Cardiac muscle cell (in vitro differentiated cells and primary cell): ENCODE data around the gene CBLB. TPM values are rescaled to one million over a fixed set of nuclear protein-coding genes. Genes with fewer than 3 reads are reported as not detected.
A peak's percentile ranks its signal among the peaks of the same experiment; 100 is the strongest.

Source experiments
- DNase-seq, 2 donors: peaks; one replicate each; pipeline versions ENCODE4 v3.0.0 to v3.0.0-alpha.2; 2010 to 2017; ENCODE audit warnings: low read depth in 1 of 2, low spot score in 1 of 2
- H3K27ac ChIP-seq: fragments of 200-600 bp; sonication (generic); 2 replicates; pipeline ENCODE4 v1.5.1; 2016
- H3K27me3 ChIP-seq: fragments of 200-600 bp; sonication (generic); 2 replicates; pipeline ENCODE4 v1.6.0; 2016; ENCODE audit warnings: control low read depth
- H3K36me3 ChIP-seq: fragments of 200-600 bp; sonication (generic); 2 replicates; pipeline ENCODE4 v1.5.1; 2016; ENCODE audit warnings: control low read depth
- H3K4me1 ChIP-seq: fragments of 200-600 bp; sonication (generic); 2 replicates; pipeline ENCODE4 v1.8.1; 2017; ENCODE audit warnings: low read depth, mild to moderate bottlenecking, mixed run types
- H3K4me3 ChIP-seq: fragments of 200-600 bp; sonication (generic); 2 replicates; pipeline ENCODE4 v1.5.1; 2016; ENCODE audit warnings: mild to moderate bottlenecking
- H3K9me3 ChIP-seq: fragments of 200-600 bp; sonication (generic); 2 replicates; pipeline ENCODE4 v1.5.1; 2017; ENCODE audit warnings: low read depth, mild to moderate bottlenecking, control low read depth
- polyA plus RNA-seq: library from polyadenylated mRNA; unstranded; fragments of >200 nt; fragmentation: Nextera tagmentation; extraction: Ambion mirVana; gene quantifications from 2 replicates; pipeline ENCODE4 v1.2.1, GENCODE V29; 2016
- total RNA-seq: library from RNA; depleted of rRNA; stranded (reverse); fragments of >200 nt; gene quantifications from 2 replicates; pipeline ENCODE4 v1.2.3, GENCODE V29; 2016
- TF ChIP-seq, protein P1 (sequence below): IDR thresholded peaks from 2 replicates; pipeline ENCODE4 v1.5.1; 2012; ENCODE audit warnings: low read depth, mild to moderate bottlenecking, low read length

CBLB gene
- total and polyA plus RNA-seq, 2 experiments from 2014 or later = 30.3 to 48.2 TPM

DNA sequence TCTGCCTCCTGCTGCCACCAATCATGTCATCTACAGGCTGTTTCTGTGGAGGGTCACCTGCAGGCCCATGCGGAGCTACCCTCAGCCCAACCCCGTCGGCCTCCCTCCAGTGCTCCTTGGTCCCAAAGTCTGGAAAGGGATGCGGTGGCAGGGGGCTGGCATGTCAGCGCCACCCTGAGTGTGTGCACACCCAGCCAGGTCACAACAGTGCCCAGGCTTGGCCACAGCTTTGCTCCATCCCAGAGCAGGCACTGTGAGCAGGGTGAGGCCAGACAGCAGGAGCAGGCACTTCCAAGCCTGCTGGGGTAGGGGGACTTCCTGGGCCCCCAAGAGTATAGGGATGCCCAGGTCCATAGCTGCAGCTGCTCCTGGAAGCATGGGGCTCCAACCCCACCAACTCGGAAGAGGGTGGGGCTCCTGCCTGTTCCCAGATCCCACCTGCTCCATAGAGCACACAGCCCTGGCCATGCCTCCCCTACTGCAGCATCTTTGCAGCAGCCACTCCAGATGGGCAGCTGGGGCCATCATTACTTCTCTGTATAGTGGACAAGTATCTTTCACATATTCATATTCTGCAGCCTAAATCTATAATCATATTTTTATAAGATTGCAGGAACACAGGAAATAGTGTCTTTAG lies 109.3 kb downstream of the CBLB start:
- no peaks in the 10 kb centered on the region for H3K9me3 ChIP-seq
- peaks cover 3% of the 10 kb centered on the region for H3K36me3 ChIP-seq
- DNase-seq = no peak
- no peaks in the 10 kb centered on the region for H3K4me1 ChIP-seq
- TF ChIP-seq, protein P1, sequence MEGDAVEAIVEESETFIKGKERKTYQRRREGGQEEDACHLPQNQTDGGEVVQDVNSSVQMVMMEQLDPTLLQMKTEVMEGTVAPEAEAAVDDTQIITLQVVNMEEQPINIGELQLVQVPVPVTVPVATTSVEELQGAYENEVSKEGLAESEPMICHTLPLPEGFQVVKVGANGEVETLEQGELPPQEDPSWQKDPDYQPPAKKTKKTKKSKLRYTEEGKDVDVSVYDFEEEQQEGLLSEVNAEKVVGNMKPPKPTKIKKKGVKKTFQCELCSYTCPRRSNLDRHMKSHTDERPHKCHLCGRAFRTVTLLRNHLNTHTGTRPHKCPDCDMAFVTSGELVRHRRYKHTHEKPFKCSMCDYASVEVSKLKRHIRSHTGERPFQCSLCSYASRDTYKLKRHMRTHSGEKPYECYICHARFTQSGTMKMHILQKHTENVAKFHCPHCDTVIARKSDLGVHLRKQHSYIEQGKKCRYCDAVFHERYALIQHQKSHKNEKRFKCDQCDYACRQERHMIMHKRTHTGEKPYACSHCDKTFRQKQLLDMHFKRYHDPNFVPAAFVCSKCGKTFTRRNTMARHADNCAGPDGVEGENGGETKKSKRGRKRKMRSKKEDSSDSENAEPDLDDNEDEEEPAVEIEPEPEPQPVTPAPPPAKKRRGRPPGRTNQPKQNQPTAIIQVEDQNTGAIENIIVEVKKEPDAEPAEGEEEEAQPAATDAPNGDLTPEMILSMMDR = no peak
- H3K27ac ChIP-seq = no peak overlapping the region
- no peaks in the 10 kb centered on the region for H3K27me3 ChIP-seq
- H3K4me3 ChIP-seq = no peak overlapping the region

DNA sequence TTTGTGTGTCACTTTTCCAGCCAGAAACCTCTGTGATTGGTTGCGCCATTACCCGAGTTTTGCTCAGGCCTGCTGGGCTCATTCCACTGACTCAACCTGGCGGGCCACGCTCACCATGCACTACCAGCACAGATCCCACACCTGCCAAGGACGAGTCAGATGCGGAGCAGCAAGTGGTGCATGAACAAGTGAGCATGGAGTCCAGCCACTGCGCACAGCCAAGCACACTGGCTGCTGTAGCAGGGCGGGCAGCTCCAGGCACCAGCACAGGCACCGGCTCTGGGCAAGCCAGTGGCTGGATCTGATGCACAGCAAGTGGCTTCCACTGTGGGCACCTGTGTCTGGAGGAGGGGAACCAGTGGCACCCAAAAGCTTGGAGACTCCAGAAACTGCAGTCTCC lies 110.4 kb downstream of the CBLB start:
- DNase-seq = no peak
- no peaks in the 10 kb centered on the region for H3K4me1 ChIP-seq
- no peaks in the 10 kb centered on the region for H3K27me3 ChIP-seq

DNA sequence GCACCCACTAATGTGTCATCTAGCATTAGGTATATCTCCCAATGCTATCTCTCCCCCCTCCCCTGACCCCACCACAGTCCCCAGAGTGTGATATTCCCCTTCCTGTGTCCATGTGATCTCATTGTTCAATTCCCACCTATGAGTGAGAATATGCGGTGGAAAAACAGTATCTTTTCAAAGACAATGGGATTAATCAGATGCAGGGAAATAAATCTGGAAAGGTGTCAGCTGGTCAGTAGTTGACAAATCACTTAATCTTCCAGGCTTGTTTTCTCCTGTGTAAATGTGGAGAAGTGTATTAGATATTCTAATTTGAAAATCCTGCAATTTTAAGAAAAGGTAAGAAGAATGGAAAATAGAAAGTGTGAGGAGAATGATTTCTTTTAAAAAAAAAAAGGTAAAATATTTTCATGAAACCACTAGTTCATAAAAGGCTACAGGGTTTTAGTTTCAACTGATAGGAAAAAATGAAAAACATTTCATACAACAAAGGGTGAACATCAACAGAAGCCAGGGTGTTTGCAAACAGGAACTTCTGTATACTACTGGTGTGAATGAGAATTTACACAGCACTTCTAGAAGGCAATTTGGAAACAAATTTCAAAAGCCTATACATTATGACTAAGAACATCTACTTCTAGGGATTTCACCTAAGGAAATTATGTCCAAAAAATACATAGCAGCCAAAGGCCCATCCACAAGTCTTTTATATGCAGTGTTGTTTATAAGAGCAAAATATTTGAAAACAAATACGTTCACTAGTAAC lies 113.5 kb downstream of the CBLB start:
- Histone ChIP-seq H3K9me3 (no peaks in the 10 kb centered on the region), H3K27ac (no peak overlapping the region), H3K36me3 (peaks cover 3% of the 10 kb centered on the region), H3K4me3 (no peak overlapping the region), H3K27me3 (no peaks in the 10 kb centered on the region), H3K4me1 (peaks cover 7% of the 10 kb centered on the region)
- TF ChIP-seq, protein P1 = no peak
- no peak for DNase-seq

More for the DNA sequence above, 110.4 kb downstream of the CBLB start:
- Histone ChIP-seq H3K4me3 (no peak overlapping the region), H3K9me3 (no peaks in the 10 kb centered on the region), H3K27ac (no peak overlapping the region), H3K36me3 (peaks cover 3% of the 10 kb centered on the region)
- TF ChIP-seq, protein P1 = no peak

DNA sequence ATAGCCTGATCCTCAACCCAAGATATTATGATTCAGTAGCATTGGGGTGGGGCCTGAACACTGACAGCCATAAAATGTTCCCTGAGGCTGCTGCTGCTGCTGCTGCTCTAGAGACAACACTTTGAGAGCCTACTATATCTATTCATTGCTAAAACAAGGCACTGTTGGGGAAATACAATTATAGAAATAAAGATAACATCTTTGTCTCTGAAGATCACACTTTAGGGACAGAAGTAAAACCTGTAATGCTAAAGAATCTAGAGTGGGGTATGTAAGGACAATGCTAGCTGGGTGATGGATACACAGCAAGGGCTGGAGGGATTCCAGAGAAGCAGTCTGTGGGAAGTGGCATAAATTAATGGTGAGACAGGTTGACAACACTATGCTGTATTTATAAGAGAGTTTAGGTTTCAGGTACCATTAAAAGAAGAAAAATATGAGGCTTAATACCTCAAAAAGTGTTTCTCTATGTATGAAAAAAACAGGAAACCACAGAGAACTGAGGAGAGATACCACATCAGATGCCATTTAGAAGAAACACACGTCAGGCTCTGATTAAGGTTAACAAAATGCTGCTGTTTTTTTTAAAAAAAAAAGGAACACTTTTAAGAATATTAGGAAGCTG lies 115.9 kb downstream of the CBLB start:
- Histone ChIP-seq H3K27me3 (no peaks in the 10 kb centered on the region), H3K27ac (no peak overlapping the region), H3K4me1 (peaks cover 7% of the 10 kb centered on the region), H3K9me3 (no peaks in the 10 kb centered on the region), H3K4me3 (no peak overlapping the region), H3K36me3 (no peaks in the 10 kb centered on the region)
- TF ChIP-seq, protein P1 = no peak
- peak in 1 of 2 donors; percentile 55 for DNase-seq

DNA sequence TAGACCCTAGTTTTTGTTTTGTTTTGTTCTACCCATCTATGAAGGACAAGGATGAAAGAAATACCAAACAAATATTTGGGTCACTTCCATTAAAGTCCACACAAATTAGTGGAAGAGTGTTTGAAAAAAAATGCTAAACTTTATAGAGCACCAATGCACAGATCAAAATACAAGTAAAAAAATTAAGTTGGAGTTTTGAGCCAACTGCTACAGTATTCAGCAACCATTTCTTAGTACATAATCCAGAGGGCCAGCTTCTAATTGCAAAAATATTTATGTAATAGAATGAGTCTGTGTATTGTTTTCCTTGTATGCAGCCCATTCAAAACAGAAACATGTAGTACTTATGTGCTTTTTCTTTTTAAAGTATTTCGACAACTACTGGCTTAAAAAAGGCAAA lies 121.1 kb downstream of the CBLB start:
- Histone ChIP-seq H3K4me3 (no peak overlapping the region), H3K27me3 (no peaks in the 10 kb centered on the region), H3K9me3 (no peaks in the 10 kb centered on the region), H3K36me3 (peaks cover 14% of the 10 kb centered on the region), H3K4me1 (peaks cover 2% of the 10 kb centered on the region), H3K27ac (no peak overlapping the region)
- TF ChIP-seq, protein P1 = no peak
- DNase-seq = no peak
